Right renal pelvis (tissue), 4 donors: ENCODE measurements around the gene CCN6. TPM values are rescaled to one million over a fixed set of nuclear protein-coding genes. Genes with fewer than 3 reads are reported as not detected.
"Not testable (repeated sequence)": the region's sequence is repeated elsewhere in the genome, so short reads cannot be mapped to it uniquely, and the experiment has no call there.

ENCODE experiments used
- DNase-seq, 4 donors: peaks; one replicate each; pipeline ENCODE4 v3.0.0-alpha.2; 2013; ENCODE audit warnings: low read depth in 4 of 4, low spot score in 3 of 4, missing footprints in 1 of 4
- polyA plus RNA-seq, 4 donors: library from polyadenylated mRNA; unstranded; fragments of 120-200 nt; gene quantifications; one replicate each; pipeline ENCODE4 v1.2.1, GENCODE V29; 2013; ENCODE audit not compliant: insufficient read length in 4 of 4

CCN6 gene
- polyA plus RNA-seq, 4 donors: 1.4 to 3.6 (median 3.1) TPM

DNA sequence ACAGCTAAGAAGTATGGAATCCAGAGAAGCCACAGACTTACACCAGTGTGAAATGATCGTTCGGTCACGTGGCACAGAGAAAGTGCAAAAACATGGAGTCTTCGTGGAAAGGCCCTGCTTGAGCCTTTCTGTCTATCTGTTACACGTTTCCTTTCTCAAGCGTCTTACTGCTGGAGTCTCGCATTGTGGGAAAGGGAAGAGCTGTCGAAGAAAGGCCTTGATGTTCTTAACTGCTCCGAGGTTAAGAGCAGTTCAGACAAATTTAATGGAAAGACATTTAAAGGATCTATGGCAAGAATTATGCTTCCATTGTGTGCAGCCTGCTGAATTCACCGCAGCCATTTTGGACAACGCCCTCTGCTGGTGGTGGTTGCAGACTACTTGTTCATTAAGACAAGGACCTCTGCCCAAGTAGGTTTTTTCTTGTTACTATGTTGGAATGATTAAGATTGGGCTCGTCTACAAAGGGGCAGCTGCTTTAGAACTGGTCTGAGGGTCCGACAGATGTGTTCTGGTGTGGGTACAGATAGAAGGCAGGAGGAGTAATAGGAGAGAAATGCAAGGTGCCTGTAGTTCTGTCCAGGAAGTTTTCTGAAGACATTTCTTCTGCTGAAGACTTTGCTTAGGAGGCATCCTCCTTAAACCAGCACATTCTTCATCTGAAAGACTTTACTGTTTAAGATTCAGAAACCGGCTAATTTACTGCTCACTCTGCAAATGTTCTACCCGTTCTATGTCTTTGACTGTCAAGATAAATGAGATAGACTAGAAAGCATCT lies 24.7 kb upstream of the CCN6 start:
- no peak for DNase-seq

DNA sequence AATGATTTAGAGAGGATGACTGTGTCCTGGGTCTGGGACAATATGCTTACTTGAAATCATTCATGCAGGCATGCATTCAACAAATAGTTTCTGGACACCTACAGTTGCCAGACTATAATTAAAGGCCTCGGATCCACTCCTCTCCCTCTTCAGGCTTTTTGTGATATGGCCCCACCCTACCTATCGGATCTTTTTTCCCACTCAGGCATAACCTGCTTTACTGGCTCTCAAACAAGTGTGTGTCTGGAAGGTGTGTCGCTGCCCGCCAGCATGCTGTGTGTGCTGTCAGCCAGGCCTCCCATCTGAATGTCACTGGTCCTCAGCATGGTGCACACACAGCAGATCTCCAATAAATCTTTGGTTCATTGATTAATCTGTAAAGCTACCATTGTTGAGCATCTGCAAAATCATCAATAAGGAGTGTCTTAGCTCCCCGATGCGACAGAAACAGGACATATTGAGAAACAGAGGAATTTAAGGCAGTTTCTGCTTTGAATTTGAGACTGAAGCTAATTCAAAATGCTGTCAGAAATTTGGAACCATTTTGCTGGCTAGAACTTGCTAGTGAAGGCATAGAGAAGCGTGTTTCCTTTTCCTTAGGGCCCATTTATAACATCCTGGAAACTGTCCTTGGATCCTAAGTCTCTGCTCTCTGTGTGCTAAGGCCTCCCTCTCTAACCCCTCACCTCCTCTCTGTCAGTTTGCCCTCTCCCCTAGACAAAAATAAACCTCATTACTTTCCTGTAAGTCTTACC lies 23.5 kb upstream of the CCN6 start:
- DNase-seq: no peak

DNA sequence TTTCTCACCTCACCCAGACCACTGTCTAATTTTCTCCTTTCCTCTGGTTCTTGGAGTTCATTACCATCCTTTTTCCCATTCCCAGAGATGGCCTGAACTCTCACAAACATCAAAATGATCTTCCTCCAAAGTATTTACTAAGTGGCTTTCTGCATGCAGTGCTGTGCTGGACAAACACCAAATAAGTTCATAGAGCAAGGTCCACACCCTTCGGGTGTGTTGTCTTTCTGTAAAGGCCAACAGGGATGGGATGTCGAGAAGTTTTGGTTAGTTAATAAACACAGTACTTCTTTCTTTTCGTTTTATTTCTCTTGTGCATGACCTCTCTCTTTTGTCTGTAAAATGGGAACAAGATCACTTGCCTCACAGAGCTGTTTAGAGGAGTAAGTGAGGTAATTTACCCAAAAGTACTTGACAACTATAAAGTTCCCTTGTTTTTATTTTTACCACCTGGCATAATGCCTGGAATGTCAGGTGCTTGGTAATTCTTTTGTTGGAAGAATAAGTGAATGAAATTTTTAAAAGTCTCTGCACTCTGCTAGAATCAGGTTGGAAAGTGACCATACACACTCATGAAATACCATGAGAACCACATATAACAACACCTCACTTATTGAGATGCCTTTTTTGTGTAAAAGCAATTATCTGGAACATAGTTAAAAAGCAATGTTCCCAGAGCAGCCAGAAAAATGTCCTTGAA lies 22.8 kb upstream of the CCN6 start:
- no peak for DNase-seq

DNA sequence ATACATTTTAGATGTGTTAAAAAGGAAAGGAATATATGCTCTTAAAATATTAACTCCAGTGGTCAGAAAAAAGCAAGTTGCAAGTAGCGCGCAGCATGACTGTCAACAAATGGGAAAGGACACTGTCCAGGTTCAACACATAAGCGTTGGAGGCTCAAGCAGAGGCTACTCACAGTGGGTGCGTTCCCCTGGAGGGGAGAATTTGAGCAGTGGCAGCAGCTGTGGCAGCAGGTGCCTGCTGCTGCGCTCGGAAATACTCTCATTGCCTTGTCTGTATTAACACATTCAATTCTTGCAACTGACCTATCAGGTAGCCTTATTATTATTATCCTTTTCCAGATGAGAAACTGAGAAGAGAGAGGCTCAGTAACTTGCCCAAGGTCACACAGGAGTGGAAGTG lies 21.9 kb upstream of the CCN6 start:
- DNase-seq: no peak

DNA sequence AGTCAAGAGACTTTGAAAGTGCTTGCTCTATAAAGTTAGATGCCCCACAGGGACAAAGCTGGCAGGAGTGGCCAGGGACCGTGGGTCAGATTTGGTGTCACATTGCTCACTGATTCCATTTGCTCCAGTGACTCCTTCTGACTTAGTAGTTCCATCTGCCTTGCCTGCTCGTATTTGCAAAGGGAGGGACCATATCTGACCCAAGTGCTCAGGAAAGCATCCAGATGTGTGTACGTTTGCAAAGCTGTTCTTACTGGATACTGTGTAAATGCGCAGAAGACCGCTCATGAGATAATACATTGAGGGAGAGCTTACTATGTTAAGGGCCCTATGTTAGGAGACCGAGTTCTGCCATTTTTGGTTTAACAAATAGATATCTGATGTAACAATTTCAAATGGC lies 21.2 kb upstream of the CCN6 start:
- DNase-seq: no peak

DNA sequence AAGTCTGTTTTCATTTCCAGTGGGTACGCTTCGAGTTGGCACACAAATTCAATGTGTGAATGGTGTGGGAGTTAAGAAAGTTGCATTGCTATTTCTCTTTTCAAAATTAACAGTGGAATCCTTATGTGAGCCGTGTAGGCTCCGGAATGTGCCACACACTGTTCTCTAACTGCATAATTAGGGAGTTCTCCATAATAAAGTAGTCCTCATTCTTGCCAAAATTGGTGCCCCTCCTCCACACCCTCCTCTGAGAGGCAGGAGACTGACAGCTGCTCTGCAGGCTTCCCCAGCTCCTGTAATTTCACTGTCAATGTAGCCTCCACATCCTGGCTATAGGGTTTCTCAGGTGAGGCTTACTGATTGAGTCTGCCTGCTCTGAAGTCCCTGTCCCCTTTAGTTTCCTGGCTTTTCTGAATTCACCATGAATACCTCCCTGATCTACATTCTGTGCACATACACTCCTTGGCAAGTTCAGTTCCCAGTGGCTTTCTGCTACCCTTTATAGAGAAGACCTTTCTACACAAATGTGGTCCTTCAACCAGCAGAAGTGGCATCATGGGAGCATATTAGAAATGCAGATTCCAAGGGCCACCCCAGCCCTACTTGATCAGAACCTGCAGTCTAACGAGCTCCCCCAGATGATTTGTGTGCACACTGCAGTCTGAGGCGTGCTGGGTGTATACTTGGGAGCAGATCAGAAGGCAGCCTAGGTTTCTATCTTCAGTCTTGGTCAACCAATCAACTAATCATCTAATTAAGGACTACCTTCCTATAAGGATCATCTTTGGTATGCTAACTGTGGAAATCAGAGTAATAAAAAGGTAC lies 19.9 kb upstream of the CCN6 start:
- DNase-seq: no peak

DNA sequence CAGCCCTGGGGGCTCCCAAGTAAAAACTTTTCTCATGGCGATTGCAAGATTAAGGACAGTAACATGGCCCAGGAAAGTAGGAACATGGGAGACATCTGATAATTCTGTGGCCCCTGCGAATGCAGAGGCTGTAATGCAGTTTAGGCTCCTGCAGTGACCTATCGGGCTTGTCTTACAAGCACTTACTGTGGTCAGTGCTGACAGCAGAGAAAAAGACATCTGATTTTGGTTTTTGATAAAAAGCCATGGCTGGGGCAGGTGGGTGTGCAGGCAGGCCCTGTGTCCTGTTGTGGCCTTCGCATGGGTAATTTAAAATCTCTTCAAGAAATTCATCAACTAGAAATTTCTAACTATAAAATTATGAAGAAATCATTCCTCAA lies 19.3 kb upstream of the CCN6 start:
- DNase-seq: no peak

DNA sequence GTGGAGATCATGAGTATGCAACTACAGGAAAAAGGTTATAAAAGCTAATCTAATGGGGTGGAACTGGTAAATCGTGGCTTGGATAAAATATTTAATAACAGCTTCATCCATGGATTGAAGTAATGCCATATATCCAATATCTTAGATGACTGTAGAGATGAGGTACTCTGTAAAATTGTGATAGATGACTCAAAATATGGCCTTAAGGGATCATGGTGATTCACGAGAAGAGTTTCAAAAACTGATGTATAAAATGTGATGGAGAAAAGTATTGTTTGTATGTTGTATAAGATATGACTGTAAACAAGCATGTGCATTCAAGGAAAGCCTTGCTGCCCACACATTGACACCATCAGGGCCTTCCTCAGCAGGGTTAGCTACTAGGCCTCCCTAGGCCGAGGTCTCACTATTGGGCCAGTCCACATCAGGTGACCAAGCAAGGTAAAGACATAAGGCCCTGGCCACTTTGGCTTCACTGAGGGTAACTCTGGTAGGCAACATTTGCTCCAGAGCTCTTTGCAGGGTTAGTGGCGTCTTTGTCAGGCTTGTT lies 17.7 kb upstream of the CCN6 start:
- DNase-seq: no peak

DNA sequence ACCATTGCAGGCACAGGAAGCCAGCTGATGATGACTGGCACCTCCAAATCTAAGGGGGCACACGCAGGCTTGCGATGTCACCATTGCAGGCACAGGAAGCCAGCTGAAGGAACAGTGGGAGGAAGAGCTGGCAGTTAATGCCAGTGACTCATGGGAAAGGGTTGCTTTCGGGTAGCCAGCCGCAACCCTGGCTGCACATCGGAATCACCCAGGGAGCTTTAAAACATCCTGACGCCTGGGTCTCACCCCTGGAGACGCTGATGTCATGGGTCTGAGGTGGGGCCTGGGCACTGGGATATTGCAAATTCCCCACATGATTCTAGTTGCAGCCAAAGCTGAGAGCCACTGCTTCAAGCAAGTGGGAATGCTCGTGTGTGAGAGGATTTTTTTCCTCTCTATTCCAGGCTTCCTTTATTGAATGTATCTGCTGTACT lies 16.1 kb upstream of the CCN6 start:
- no peak for DNase-seq

DNA sequence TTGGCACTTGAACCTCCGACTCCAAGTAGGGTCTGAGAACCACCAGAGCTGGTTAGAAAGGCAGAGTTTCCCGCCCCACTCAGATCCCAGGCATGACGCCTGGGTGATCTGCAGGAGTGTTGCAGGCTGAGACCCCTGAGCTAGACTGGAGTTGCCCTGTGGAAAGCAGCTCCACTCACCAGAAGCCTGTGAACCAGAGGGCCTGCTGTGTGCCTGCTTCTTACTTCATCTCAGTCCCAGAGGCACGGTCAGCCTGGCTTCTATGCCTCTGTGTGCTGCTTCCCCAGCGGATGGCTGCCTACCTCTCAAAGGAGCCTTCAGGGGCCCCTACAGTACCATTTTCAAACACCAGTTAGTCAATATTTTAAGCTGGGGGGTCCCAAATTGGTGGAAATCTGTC lies 15.6 kb upstream of the CCN6 start:
- no peak for DNase-seq

DNA sequence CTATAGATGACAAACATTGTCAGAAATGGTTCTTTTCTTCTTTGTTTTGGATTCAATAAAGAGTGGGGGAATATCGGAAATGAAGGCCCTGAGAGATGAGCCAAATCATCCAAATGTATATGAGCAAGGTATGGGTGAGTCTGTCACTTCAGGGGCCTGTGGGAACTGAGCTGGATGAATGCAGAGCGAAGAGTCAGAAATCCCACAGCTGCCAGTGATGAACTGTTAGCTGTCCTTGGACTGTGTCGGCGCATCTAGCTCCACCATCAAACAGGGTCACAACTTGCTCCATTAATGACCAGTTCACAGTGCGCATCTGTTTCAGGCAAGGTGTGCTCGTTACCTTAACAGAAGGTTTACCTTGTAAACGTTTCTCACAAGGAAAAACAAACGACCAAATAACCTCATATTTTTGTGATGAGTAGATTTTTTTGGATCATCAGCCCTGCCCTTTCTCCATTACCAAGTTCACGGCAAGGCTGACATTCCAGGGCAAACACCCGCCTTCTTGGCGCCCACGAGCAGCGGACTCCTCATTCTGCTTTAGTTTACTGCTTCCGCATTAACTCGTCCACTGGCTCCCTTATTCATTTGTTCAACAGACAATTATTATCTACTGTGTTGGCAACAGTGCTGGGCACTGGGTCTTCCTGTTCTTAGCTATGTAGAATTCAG lies 15.0 kb upstream of the CCN6 start:
- DNase-seq: no peak

DNA sequence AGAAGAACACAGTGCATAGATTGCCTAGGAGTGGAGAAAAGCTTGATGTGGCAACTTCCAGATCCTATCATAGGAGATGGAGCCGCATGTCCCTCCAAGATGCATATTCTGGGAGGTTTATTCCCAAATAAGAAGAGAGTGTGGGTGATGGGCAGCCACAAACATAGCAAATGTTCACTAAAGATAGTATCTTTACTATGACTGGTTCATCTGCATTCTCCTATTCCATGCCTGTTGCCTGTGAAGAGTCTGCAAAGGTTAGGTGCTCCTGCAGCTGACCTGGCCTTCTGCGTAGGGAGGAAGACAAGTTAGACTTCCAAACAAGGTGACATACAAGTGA lies 14.5 kb upstream of the CCN6 start:
- no peak for DNase-seq

DNA sequence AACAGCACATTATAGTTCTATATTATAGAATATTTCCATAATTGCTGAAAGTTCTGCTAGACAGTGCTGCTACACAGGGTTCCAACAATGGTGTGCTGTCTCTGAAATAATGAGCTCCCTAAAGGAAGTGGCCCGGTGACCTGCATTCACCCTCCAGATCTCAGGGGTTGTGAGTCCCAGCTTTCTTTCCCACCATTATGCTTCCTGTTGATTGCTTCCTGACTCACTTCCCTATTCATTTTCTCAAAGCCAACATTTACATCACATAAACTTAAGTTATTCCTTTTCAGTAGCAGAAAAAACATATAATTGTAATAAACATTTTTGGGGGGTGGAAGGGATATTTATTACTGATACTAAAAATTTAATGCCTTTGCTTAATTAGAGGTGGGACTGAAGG lies 12.9 kb upstream of the CCN6 start:
- no peak for DNase-seq

DNA sequence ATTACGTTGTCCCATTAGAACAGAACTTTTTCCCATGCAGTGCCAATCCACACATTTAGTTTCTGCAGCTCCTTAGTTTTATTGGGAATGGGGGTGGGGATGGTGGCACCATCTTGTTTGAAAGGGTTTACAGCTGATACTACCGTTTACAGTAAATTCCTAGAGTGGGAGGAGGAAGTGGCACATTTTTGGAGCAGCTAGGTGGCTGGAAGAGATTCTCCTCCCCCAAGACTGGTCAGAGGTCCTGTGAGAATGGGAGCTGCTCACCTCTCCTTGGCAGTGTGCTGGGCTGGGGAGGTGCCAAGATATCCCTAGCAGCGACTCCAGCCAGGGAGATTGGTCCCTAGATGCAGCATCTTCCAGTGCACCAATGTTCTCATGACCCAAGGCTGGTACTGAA lies 12.4 kb upstream of the CCN6 start:
- DNase-seq: no peak

DNA sequence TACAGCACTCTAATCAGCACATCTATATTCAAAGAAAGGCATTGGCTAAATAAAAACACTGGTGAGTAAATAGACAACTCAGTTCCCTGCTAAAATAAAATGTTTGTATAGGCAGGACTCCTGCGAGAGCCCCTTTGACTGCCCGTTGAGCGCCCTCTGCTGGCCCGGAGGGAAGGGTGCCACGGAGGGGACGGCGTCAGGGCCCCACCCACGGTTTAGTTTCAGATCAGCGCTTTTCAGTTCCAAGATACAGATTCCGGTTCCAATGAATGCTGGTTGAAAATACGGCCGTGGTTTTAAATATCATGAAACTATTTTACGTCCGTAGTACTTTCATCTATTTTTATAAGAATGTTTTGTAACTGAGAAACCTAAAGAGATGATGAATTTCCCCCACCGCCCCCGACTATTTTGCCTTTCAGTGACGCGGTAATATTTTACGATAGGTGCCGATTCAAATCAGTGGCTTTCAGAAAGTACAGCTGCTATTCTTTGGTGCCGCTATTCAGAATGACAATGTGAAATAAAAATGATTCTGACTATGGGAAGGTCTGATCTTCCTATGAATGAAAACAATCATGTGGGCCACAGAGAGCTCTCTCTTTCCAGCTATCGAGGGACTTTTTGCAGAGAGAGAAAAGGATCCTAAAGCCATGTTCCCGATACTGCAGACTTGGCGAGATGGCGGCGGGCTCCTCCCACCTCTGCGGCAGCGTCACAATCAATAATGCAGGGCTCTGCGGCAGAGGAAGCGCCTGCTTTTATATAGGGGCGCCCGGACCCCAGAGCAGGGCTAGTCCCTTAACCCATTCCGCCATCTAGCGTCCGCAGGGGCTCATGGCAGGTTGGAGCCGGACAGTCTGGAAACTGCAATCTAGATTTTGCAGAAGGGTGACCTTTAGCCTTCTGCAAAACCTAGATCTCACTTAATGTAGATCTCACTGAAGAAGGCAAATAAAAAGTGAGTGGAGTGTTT lies 10.6 kb upstream of the CCN6 start:
- peak; percentile 82 to 87 (median 85) for DNase-seq

DNA sequence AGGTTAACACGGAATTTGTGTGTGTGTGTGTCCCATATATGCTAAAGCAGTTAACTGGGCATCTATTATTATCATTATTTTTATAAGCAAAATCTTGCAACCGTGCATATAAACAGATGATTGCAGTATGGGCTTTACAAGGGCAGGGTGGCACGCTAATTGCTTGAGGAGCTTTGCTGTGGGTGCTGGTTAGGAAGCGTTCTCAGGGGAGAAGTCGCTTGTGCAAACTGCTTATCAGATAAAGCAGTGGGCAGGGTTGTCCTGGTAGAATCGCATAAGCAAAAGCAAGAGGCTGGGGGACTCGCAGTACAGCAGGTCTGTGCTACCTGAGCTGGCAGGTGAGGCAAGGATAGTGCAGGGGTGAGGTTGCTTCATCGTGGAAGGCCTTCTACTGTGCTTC lies 9.7 kb upstream of the CCN6 start:
- DNase-seq: no peak

DNA sequence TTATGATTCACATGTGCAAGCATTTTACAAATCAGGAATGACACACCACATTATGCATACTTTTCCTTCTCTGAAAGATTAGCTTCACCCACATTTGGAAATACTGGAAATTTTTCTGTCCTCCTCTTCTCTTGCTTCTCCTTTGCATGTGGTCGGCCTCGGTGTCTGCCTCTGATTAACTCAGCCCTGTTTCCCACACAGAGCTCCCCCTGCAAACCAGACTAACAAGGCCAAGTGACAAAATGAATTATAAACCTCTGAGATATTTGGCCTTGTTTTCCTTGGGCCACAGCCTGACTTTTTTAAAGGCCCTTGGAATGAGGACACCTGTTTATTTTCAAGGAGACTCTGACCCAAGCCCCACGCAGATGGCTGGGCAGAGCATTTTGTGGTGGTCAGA lies 9.0 kb upstream of the CCN6 start:
- DNase-seq: no peak

DNA sequence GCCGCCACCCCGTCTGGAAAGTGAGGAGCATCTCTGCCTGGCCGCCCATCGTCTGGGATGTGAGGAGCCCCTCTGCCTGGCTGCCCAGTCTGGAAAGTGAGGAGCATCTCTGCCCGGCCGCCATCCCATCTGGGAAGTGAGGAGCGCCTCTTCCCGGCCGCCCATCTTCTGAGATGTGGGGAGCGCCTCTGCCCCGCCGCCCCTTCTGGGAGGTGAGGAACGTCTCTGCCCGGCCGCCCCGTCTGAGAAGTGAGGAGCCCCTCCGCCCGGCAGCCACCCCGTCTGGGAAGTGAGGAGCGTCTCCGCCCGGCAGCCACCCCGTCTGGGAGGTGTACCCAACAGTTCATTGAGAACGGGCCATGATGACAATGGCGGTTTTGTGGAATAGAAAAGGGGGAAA lies 6.4 kb upstream of the CCN6 start:
- not testable (repeated sequence) for DNase-seq
